Epithelial cell of proximal tubule (primary cell): ENCODE measurements around the gene TUBGCP6. TPM values are rescaled to one million over a fixed set of nuclear protein-coding genes. Genes with fewer than 3 reads are reported as not detected.

Source experiments
- DNase-seq: peaks from one replicate; pipeline ENCODE4 v3.0.0-alpha.2; 2011; ENCODE audit warnings: low read depth
- H3K4me3 ChIP-seq: 2 replicates; pipeline ENCODE4 v1.5.1; 2011; ENCODE audit warnings: low read depth, mild to moderate bottlenecking, low read length
- total RNA-seq: library from RNA; depleted of rRNA; stranded (reverse); fragments of >200 nt; gene quantifications from 2 replicates; pipeline ENCODE4 v1.2.3, GENCODE V29; 2015
- TF ChIP-seq, protein P1 (sequence below): conservative IDR thresholded peaks from 2 replicates; pipeline ENCODE4 v1.5.1; 2012; ENCODE audit warnings: low read depth, mild to moderate bottlenecking, low read length

The TUBGCP6 gene
- total RNA-seq, 1 donor from 2014 or later = 26.1 TPM

DNA sequence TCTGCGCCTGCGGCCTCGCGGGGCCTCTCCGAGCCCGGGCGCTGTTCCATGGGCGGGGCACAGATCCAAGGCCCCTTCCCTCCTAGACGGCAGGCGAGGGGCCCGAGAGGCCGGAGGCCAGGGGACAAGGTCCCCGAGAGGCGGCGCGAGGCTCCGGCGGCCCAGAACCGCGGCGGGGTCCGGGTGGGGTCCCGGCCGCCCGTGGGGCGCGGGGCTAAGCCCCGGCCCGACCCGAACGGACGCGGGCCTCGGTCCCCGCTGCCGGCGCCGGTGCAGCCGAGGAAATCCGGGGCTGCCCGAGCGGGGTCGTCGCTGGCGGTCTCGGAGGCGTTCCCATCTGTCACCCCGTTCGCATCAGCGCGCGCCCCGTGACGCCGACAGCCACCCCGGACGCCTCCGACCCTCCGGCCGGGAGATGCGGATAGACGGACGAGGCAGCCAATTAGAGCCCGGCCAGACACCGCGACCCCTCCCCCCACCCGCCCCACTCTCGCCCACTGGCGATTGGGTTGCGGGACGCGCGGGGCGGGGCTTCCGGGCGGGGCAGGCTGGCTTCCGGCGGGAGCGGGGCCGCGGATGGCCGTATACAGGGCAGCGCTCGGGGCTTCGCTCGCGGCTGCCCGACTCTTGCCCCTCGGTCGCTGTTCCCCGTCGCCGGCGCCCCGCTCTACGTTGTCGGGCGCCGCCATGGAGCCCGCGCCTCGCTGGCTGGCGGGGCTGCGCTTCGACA, 44.2 kb downstream of the TUBGCP6 start, which contains the start of gene SELENOO:
Gene SELENOO, plus strand, starts transcription at position 551 of the 730 bp plus-strand sequence. Its CDS starts 26 bp downstream, at position 577.
- TF ChIP-seq, protein P1, sequence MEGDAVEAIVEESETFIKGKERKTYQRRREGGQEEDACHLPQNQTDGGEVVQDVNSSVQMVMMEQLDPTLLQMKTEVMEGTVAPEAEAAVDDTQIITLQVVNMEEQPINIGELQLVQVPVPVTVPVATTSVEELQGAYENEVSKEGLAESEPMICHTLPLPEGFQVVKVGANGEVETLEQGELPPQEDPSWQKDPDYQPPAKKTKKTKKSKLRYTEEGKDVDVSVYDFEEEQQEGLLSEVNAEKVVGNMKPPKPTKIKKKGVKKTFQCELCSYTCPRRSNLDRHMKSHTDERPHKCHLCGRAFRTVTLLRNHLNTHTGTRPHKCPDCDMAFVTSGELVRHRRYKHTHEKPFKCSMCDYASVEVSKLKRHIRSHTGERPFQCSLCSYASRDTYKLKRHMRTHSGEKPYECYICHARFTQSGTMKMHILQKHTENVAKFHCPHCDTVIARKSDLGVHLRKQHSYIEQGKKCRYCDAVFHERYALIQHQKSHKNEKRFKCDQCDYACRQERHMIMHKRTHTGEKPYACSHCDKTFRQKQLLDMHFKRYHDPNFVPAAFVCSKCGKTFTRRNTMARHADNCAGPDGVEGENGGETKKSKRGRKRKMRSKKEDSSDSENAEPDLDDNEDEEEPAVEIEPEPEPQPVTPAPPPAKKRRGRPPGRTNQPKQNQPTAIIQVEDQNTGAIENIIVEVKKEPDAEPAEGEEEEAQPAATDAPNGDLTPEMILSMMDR = no peak
- DNase-seq = no peak
- H3K4me3 ChIP-seq = peak within 1 kb of the TSS; percentile 79

DNA sequence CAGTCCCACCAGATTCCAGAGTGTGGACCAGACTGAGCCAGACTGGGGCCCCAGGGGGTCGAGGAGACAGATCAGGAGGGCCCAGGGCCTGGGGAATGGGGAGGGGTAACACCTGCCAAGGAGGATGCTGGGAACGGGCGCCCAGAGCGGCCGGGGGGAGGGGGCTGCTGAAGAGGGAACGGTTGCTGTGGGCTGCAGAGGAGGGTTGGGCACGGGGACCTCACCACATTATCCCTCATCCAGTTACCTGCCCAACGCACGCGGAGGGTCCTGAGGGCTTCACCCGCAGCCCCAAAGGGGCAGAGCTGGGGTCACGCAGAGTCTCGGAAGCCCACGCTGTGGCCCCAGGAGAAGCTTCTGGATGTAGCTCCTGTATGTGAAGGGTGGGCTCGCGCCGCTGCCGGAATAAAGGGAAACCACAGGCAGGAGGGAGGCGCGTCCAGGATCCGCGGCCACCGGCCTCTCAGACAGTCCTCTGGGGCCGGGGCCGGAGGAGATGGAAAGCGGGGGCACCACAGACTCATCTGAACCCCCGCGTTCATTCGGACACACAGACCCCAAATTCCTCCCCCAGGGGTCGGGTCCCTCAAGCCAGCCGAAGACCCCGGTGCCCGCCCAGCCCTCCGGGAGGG, 44.9 kb downstream of the TUBGCP6 start:
- TF ChIP-seq, protein P1 = no peak
- no peak for DNase-seq
- peak overlapping the region; percentile 79 for H3K4me3 ChIP-seq

DNA sequence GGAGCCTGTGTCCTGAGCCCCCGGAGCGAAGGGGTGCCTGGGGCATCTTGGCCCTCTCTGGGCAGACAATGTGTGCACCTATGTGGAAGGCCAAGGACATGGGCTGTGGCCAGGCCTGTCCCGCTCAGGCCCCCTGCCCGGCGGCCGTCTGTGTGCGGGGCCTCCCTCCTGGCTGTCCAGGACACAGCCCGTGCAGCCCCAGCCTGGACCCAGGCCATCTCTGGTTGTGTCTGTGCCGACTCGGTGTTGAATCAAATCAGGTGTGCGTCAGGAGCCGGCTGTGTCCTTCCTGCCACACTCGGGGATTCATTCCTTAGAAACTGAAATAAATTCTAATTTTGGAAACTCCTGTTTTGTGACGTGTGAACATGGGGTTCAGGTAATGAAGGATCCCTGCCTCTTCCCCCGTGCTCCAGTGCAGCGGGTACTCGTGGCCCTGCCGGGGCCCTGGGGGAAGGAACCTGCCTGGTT, 45.5 kb downstream of the TUBGCP6 start:
- DNase-seq = no peak
- TF ChIP-seq, protein P1 = no peak
- H3K4me3 ChIP-seq = no peak overlapping the region

DNA sequence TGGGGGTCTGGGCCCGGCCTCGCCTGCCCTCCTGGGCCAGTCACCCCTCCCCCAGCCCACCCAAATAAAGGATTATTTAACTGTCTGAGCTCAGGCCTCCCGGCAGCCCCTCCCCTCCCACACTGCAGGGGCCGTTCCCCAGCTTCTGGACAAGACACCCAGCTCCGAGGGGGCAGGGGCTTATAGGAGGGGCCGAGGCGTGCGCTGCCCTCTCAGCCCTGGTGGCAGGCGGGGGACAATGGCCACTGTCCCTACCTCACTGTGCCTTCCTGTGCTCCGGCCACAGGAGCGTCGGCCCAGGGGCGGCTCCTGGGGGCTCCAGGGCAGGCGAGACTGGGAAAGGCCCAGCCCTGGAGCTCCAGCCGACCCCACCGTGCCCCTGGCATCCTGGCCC, 46.2 kb downstream of the TUBGCP6 start:
- H3K4me3 ChIP-seq = no peak overlapping the region
- TF ChIP-seq, protein P1 = no peak
- DNase-seq = no peak

DNA sequence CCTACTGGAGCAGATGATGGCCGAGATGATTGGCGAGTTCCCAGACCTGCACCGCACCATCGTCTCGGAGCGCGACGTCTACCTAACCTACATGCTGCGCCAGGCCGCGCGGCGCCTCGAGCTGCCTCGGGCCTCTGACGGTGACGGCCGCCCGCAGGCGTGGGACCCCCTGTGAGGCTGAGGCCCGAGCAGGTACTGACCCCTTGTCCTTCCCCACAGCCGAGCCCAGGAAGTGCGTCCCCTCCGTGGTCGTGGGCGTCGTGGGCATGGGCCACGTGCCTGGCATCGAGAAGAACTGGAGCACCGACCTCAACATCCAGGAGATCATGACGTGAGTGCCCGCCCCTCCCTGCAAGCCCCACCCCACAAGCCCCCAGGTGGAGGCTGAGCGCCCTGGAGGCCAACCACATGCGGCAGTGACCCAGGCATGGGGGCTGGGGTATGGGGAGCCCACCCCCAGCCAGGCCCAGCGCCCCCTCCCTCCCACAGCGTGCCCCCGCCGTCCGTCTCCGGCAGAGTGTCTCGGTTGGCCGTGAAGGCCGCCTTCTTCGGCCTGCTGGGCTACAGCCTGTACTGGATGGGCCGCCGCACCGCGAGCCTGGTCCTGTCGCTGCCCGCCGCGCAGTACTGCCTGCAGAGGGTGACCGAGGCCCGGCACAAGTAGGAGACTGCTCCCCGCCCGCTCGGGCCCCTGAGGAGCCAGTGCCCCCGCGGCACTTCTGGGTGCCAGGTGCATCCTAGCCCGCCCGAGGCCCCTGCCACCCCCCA, 46.8 kb downstream of the TUBGCP6 start:
- no peak for DNase-seq
- TF ChIP-seq, protein P1 = no peak
- no peak overlapping the region for H3K4me3 ChIP-seq

DNA sequence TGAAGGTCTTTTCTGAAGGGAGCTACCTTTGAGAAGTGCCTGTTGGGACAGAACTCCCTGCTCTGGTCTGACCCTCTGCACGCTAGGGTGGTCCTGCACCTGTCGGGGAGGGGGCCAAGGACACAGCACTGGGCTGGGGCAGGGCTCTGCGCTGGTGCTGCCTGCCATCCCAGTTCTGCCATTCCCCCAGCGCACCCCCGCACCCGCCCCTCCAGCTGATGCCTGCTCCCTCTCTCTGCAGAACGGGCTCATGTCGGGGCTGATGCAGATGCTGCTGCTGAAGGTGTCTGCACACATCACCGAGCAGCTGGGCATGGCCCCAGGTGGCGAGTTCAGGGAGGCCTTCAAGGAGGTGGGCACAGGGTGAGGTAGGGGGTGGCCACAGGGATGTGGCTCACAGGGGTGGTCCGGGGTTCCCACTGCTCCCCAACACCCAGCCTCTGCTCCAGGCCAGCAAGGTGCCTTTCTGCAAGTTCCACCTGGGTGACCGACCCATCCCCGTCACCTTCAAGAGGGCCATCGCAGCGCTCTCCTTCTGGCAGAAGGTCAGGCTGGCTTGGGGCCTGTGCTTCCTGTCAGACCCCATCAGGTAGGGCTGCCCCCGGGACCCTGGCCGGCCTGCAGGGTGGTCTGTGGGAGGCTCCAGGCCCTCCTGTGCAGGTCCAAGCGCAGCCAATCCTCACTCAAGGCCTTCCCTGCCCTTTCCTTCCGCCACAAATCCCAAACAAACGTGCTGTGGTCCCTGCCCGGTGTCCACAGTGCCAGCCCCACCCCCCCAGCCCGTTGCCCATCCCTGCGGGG, 47.6 kb downstream of the TUBGCP6 start:
- DNase-seq = no peak
- no peak overlapping the region for H3K4me3 ChIP-seq
- TF ChIP-seq, protein P1 = no peak
